GM18858 (cell line): ENCODE data around the gene HPDL.

Experiments
- ATAC-seq: cut with Tn5 transposase; IDR thresholded peaks from one replicate; pipeline ENCODE4 v1.9.1; 2021; ENCODE audit not compliant: unreplicated experiment

HPDL gene

DNA sequence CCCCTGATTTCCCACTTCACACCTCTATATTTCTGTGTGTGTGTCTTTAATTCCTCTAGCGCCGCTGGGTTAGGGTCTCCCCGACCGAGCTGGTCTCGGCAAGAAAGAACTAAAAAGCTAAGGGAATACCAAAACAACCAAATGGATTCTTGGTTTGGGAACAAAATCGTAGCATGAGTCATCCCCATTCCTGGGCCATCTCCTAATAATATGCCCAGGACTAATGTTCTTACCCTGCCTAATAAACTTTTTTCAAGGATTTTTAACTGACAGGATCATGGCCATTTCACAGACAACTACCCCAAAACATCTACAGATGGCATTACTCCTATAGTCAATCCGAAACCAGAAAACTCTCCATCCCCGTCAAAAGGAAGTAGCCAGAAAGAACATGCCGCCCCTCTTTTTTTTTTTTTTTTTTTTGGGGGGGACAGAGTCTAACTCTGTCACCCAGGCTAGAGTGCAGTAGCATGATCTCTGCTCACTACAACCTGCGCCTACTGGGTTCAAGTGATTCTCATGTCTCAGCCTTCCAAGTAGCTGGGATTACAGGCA, 4.1 kb upstream of the HPDL start:
- no peak for ATAC-seq

DNA sequence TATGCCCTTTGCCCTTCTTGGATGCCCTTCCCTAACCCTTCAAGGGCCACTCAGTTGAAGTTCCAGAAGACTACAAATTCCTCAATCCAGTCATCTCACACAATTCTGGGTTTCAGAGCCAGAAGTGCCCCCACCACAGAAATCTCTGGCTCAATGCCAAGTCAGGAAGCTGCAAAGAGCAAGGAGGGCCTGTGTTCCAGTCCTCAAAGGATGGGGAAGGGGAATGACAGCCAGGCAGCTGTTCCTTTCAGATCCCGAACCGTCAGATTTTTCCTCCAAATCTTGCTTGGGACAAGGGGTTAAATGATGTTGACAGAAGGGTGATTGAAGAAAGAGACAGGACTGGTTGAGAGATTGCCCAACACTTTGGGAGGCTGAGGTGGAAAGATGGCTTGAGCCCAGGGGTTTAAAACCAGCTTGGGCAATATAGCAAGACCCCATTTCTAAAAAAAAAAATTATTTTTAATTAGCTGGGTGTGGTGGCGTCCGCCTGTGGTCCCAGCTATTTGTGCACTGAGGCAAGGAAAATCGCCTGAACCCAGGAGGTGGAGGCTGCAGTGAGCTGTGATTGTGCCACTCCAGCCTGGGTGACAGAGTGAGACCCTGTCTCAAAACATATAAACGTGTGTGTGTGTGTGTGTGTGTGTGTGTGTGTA, 716 bp upstream of the HPDL start:
- no peak for ATAC-seq

DNA sequence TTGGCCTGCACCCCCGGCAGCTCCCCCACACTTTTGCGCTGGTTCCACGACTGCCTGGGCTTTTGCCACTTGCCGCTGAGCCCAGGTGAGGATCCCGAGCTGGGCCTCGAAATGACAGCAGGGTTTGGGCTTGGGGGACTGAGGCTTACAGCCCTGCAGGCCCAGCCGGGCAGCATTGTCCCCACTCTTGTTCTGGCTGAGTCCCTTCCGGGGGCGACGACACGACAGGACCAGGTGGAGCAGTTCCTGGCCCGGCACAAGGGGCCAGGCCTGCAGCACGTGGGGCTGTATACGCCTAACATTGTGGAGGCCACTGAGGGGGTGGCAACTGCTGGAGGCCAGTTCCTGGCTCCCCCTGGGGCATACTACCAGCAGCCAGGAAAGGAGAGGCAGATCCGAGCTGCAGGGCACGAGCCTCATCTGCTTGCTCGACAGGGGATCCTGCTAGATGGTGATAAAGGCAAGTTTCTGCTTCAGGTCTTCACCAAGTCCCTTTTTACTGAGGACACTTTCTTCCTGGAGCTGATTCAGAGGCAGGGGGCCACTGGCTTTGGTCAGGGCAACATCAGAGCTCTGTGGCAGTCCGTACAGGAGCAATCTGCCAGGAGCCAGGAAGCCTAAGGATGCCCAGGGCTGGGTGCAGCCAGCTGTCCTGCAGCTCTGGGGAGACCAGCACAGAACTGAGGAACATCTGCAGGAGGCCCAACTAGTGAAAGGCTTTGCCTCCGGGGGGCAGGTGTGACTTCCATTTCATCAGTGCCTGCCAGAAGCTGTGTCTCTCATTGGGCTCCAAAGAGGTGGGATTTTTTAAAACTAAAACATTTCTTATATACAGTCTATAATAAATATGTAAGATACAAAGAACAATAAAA, 1.2 kb downstream of the HPDL start:
- ATAC-seq: no peak

DNA sequence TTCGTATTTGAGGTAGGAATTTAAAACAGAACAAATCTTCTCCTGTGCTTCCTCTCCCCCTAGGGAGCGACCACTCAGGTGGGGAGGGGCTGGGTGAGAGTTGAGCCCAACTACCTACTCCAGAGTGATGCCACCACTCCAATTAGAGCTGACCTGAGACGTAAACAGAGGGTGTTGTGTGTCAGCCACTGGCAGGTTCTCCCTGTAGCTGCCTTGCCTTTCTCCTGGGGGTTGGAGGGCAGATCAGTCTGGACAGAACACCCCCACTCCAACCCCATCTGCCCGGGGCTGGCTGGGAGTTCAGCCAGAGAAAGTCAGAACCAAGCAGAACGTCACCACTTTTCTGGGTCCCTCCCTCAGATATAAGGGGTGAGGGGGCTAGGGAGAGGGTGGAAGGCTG, 2.0 kb downstream of the HPDL start:
- no peak for ATAC-seq

DNA sequence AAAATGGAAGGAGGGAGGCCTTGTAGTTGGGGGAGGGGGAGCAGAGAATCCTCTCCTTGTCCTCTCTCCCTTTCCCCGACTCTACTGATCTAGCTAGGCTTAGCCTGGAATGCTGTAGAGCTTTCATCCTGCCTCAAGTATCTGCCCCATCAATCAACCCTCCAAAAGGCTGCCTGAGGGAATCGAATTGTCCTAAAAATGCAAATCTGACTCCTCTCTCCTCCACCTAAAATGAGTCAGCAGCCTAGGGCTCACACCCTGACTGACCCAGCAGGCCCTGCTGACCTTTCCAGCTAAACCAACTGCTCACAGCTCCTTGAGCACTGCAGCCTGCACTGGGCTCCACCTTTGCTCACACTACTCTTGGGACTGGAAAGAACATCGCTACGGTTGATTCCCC, 2.8 kb downstream of the HPDL start:
- no peak for ATAC-seq

DNA sequence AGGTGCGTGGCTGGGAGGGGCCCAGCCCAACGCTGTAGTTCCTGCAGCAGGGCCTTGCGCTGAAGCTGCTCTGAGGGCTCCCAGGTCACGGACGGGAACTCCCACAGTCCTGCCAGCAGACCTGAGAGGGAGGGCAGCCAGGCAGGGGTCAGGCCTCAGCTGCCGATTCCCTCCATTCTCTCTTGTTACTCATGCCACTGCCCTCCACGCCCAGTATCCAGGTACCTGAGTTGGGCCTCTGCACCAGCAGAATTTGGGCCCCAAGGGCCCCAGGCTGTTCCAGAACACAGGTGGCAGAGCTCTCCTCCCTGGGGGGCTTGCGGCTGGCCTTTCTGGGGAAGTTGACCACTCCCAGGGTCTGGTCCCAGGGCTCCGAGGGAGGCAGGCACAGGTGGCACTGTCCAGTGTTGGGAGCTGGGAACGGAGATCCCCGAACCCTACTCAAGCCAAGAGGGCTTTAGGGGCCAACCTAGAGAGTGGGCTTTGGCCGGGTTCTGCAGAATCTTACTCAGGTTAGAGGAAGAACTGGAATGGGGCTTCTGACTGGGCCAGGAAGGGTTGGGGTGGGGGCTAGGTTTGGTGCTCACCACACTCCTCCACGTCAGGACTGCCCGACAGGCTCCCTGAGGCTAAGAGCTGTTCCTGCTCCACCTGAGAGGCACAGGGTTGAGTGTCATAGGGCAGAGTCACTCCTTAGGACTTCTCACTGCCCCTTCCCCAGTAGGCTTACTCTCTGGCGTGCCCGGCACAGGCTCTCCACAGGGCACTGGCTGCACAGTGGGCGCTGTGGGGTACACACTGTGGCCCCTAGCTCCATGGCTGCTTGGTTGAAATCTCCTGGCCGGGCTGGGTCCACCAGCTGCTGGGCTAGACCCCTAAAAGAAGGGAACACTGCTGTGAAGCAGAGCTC, 5.0 kb downstream of the HPDL start:
- no peak for ATAC-seq

DNA sequence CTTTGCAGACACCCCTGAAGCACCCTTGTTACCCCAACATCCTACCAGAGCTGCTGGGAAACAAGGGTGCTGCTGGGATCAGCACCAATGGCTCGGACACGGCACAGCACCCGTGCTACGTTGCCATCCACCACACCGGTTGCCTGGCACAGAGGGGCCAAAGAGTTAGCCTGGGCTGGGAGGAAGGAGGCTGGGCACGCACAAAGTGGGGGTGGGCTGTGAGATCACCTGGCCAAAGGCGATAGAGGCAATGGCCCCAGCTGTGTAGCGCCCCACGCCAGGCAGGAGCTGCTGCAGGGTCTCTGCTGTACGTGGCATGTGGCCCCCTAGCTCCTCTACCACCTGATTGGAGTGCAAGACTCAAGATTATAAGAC, 5.6 kb downstream of the HPDL start:
- no peak for ATAC-seq

DNA sequence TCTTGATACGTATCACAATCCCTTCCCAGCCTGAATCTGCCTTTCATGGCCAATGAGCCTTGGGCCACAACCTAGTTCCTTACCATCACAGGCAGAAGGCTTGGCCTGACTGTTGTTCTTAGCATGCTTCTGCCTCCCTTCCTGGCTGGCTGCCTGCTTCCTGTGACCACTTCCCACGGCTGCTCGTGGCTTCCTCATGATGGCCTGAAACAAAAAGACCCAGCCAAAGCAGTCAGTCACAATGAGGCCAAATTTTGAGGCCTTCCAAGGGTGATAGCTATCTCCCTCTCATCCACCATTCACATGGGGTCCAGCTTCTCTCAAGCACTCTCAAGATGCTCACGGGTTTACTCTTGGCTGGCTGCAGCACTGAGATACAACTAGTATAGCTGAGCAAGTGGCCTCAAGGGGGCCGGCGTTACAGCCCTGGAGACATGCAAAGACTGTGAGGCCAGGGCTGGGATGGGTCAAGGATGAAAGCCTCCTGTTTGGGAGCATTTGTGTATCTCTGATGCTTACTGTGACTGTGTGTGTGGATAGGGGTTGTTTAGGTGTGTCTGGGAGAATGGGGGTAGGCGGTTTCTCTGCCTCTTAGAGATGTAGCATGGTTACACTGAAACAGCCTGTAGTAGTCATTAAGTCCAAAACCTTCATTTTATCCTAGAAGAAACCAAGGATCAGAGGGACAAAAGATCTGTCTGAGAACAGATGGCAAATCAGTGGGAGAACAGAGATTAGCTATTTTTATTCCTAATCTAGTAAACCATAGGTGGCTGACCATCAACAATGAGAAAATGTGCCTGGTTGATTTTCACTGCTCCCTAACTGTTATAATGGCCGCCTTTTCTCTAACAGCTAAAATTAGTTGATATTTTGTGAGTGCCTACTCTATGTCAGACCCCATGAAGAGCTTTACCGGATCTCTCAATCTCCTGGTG, 7.9 kb downstream of the HPDL start:
- ATAC-seq: no peak

DNA sequence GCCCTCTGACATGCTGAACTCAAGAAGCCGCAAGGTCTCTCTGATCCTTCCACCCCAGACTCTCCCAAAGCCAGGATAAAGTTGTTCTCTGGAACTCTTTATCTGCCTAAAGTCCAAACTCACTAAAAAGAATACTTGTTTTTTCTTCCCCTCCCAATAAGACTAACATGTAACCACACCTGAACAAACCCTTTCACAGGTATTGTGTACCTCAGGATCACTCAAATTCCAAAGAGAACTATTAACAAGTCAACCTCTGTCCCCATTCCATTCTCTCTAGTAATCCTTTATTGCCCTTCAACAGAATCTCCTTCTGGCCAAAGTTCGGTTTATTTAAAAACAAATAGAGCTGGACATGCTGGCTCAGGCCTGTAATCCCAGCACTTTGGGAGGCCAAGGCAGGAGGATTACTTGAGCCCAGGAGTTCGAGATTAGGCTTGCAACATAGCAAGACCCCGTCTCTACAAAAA, 9.2 kb downstream of the HPDL start:
- ATAC-seq: no peak

DNA sequence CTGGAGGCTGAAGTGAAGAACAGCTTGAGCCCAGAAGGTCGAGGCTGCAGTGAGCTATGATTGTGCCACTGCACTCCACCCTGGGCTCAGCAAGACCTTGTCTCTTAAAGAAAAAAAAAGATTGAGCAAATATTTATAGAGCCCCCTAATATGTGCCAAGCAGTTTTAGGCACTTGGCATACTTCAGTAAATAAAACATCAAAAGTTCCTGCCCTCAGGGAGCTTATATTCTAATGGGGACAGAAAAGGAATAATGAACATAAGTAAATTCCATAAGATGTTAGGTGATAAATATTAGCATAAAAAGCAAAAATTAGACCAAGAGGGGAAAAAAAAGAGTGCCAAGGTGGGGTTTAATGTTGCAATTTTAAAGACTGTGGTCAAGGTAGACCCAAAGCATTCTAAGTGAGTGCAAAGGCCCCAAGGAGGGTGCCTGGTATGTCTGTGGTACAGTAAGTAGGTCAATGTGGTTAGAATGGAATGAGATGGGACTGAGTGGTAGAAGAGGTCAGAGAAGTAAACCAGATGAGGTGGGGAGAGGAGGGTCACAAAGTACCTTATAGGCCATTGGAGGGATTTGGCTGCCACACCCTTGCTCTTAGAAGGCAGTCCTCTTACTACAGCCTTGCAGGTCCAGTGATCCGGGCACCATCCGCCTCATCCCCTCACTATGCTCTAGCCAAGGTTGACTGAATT, 11.1 kb downstream of the HPDL start:
- ATAC-seq: no peak

DNA sequence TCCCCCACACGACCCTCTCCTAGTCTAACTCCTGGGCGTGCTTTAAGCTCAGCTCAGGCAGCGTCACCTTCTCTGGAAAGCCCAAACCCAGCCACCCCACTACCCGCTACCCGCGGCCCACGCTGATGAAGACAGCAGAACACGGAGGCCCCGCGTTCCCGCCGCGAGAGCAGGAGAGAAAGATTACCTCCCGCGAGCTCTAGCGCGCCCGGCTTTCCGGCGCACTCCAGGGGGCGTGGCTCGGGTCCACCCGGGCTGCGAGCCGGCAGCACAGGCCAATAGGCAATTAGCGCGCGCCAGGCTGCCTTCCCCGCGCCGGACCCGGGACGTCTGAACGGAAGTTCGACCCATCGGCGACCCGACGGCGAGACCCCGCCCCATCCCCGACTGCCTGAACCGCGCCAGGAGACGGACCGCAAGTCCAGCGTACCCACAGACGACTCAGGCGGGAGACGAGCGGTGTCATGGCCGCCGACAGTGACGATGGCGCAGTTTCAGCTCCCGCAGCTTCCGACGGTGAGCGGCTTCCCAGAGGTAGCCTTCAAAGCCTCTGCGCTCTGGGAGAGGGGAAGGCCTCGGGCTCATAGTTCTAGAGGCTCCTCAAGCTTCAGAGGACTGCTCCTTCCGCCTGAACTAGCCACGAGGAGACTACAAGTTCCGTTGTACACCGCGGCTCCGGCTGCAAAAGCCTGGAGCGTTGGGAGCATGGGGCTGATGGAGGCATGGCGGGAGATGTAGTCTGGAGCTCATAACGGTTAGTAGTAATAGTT, 13.3 kb downstream of the HPDL start, which contains the start of the genes MUTYH and TOE1:
TSS of gene MUTYH (minus strand) at position 652 of the 770 bp plus-strand sequence. CDS start 5,935 bp downstream, outside the sequence.
TSS of gene TOE1 (plus strand) at position 382 of the 770 bp plus-strand sequence. CDS start at position 465, 83 bp downstream.
- peak; percentile 68 for ATAC-seq

DNA sequence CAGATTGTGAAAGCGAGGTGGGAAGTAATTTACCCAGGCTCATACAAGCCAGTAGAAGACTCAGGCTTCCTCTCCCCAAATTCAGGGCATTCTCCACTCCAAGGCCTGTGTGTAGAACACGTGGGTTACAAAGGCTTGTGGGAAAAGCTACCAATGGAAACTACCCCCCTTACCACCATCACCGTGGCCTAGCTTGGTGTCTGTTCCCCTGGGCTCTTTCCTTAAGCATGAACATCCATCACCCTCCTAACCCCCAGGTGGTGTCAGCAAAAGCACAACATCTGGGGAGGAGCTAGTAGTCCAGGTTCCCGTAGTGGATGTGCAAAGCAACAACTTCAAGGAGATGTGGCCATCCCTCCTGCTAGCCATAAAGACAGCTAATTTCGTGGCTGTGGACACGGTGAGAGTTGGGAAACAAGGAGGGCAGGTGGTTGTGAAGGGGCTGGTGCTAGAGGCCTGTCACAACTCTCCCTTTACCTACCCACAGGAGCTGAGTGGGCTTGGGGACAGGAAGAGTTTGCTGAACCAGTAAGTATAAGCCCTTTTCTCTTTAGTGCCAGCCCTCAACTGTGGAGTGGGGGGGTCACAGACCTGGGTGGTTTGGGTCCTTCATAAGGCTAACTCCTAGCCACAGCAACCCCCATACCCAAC, 14.2 kb downstream of the HPDL start:
- ATAC-seq: no peak

DNA sequence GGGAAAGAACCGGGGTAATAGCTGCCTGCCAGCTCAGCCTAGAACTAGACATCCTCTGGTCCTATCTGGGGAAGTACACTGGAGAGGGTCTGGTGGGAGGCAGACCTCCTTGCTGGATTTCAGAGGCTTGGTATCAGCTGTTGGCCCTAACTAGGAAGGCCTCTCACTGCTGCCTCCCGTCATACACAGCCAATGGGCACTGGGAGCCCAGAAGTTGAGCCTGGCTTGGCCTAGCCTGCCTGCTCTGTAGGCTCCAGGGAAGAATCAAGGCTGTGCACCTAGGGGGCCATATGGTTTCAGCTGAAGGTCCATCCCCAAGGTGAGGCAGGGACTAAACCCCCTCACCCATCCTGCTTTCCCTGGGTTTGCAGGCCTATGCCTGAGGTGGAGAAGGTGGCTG, 17.8 kb downstream of the HPDL start:
- ATAC-seq: no peak

DNA sequence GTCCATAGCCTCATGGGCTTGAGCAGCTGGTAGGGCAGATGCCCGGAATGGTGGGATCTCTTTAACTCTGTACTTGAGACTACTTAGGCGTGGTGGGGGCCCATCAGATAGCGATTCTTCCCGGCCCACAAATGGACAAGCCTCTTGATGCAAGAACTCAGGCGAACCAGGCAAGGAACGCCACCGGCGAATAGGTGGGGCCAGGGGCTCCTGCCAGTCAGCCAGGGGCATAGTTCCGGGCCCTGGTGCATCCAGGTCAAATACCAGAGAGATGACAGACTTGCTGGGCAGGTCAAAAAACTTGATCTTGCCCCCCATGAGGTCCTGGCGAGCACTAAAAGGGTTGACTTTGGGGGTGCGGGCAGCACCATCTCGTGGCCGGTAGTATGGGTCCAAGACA, 18.3 kb downstream of the HPDL start:
- ATAC-seq: no peak

DNA sequence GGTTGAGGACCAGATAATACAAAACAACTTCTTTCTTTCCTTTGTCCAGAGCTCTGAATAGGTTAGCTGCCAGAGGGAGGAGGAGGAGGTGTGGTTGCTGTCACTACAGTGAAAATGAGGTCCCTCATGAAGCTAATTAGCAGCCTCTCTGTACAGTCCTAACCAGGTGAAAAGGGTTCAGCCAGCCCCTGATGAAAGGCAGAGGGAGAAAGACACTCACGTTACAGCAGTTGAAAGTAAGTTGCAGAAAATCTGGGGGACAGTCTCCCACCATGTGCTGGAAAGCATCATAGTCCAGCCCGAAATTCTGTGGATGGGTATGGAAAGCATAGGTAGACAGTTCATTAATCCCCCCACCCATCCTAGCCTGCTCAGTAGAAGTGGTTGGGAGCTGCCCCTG, 19.8 kb downstream of the HPDL start:
- no peak for ATAC-seq

DNA sequence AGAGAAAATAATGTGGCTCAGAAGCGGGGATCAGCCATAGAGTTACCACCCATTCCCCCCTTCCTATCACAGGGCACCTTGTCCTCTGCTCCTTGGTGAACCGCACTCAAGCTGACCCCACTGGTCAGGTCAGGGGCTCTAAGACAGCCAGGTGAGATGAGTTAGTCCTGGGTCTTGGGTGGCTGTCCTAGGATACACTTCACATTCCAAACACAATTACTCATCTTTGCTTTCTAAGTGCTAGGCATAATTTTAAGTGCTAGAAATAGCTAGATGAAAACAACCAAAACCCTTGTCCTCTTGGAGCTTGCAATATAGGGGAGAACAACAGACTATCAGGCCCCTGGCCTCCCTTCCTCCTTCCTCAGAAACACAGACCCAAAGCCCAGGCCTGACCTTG, 21.3 kb downstream of the HPDL start:
- no peak for ATAC-seq

DNA sequence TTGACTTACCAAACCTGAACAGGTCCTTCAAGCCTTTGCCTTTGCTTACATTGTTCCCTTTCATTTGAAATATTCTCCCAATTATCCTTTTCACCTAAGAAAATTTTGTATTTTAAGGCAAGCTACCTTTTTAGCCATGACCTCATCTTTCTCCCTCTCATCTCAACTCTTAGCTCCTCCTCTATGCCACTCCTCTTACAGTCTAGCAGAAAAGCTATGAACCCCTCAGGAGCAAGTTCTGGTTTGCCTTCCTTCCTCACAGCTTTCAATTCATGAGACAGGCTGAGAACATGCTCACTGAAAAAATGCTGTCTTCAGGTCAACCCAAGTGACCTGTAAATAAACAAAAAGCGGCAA, 21.9 kb downstream of the HPDL start:
- no peak for ATAC-seq
